Measurements from ENCODE around the gene CCDC34.

The CCDC34 gene

DNA sequence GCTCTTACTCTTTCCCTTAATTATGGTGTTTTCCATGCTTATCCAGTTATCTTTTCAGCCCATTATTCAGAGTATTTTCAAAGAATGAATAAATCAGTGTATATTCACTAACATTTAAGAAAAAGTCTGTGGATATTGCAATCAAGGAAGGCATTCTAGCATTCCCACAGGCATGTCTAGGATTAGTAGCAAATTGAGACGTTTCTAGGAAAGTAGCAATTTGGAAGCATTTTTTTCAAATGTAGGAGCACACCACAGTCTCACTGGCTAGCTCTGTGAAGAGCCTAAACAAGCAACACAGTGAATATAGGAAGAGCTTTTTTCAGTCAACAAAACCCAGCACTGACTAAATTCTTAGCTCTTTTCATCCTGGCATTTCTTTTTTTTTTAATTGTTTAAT, 65.4 kb downstream of the CCDC34 start:
- no peak for TF ChIP-seq TAF1 (IDR thresholded peaks at IDR 0.05; ENCODE audit: borderline replicate concordance, insufficient read depth, low read length)
- TF ChIP-seq, protein P1, sequence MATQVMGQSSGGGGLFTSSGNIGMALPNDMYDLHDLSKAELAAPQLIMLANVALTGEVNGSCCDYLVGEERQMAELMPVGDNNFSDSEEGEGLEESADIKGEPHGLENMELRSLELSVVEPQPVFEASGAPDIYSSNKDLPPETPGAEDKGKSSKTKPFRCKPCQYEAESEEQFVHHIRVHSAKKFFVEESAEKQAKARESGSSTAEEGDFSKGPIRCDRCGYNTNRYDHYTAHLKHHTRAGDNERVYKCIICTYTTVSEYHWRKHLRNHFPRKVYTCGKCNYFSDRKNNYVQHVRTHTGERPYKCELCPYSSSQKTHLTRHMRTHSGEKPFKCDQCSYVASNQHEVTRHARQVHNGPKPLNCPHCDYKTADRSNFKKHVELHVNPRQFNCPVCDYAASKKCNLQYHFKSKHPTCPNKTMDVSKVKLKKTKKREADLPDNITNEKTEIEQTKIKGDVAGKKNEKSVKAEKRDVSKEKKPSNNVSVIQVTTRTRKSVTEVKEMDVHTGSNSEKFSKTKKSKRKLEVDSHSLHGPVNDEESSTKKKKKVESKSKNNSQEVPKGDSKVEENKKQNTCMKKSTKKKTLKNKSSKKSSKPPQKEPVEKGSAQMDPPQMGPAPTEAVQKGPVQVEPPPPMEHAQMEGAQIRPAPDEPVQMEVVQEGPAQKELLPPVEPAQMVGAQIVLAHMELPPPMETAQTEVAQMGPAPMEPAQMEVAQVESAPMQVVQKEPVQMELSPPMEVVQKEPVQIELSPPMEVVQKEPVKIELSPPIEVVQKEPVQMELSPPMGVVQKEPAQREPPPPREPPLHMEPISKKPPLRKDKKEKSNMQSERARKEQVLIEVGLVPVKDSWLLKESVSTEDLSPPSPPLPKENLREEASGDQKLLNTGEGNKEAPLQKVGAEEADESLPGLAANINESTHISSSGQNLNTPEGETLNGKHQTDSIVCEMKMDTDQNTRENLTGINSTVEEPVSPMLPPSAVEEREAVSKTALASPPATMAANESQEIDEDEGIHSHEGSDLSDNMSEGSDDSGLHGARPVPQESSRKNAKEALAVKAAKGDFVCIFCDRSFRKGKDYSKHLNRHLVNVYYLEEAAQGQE (IDR thresholded peaks at IDR 0.05; ENCODE audit: insufficient read depth in 1 of 2, low read depth in 2 of 2, low read length in 2 of 2) = no peak
- no peak for TF ChIP-seq POLR2AphosphoS5 (IDR thresholded peaks at IDR 0.05; ENCODE audit: low read depth, low read length)
- TF ChIP-seq SIN3A (IDR thresholded peaks at IDR 0.05; ENCODE audit: borderline replicate concordance, insufficient read depth, low read length) = no peak
- TF ChIP-seq FOXP2 (optimal IDR thresholded peaks at IDR 0.05; ENCODE audit: borderline replicate concordance, extremely low read depth, extremely low read length, insufficient read depth) = no peak

DNA sequence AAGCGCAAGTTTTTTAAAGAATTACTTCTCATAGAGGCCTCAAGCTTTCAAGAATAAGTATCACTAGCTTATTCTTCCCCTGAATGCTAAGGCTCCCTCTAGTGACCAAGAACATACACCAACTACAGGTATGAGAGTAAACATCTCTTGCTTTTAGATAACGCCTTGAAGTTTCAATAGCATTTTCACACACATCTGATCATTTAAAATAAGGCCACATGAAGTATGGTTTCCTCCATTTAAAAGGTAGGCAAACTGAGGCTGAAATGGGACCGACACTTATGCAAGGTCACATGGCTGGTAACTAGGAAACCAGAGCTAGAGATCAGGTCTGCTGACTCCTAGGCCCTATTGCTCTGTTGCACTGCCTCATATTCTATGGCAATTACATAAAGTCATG, 66.5 kb downstream of the CCDC34 start:
- TF ChIP-seq SIN3A (IDR thresholded peaks at IDR 0.05; ENCODE audit: borderline replicate concordance, insufficient read depth, low read length) (no peak), TAF1 (IDR thresholded peaks at IDR 0.05; ENCODE audit: borderline replicate concordance, insufficient read depth, low read length) (no peak), FOXP2 (optimal IDR thresholded peaks at IDR 0.05; ENCODE audit: borderline replicate concordance, extremely low read depth, extremely low read length, insufficient read depth) (no peak), POLR2AphosphoS5 (IDR thresholded peaks at IDR 0.05; ENCODE audit: low read depth, low read length) (no peak)
- TF ChIP-seq, protein P1 (IDR thresholded peaks at IDR 0.05; ENCODE audit: insufficient read depth in 1 of 2, low read depth in 2 of 2, low read length in 2 of 2) = no peak

DNA sequence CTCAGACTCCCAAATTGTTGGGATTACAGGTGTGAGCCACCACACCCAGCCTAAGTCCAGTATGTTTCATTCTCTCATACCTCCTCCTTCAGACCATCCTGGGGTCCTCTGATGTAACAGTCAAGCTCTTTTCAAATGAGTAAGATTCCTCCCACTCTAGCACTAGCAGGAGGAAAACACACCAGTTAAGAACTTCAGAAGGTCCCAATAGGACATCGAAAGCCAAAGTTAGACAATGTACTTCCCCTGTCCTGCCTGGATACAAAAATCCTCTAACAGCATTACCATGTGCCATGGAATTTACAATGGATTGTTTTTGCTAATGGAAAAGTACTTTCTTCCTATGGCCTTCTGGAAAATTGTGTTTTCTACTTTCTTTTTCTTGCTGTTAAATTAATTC, 67.1 kb downstream of the CCDC34 start:
- TF ChIP-seq, protein P1 (IDR thresholded peaks at IDR 0.05; ENCODE audit: insufficient read depth in 1 of 2, low read depth in 2 of 2, low read length in 2 of 2) = no peak
- no peak for TF ChIP-seq POLR2AphosphoS5 (IDR thresholded peaks at IDR 0.05; ENCODE audit: low read depth, low read length)
- no peak for TF ChIP-seq SIN3A (IDR thresholded peaks at IDR 0.05; ENCODE audit: borderline replicate concordance, insufficient read depth, low read length)
- no peak for TF ChIP-seq FOXP2 (optimal IDR thresholded peaks at IDR 0.05; ENCODE audit: borderline replicate concordance, extremely low read depth, extremely low read length, insufficient read depth)
- no peak for TF ChIP-seq TAF1 (IDR thresholded peaks at IDR 0.05; ENCODE audit: borderline replicate concordance, insufficient read depth, low read length)

DNA sequence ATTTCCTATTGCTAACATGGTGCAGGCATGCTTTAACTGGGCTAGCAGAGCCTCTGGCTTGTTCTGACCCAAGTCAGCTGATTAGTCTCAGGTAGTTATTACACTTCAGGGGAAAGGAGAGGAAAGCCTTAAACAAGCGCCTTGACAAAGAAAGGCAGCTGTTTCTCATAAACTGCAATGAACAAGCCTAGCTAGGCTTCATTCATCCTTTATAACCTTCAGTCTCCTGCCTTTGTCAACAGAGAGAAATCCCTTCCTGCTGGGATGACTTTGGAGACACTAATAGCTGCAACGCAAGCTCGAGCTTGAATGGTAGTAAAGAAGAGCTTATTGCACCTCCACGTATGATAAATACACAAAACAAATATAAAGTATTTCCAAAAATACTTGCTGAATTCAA, 68.4 kb downstream of the CCDC34 start:
- TF ChIP-seq TAF1 (IDR thresholded peaks at IDR 0.05; ENCODE audit: borderline replicate concordance, insufficient read depth, low read length) (no peak), SIN3A (IDR thresholded peaks at IDR 0.05; ENCODE audit: borderline replicate concordance, insufficient read depth, low read length) (no peak; the same call in 1 of the 2 replicates), FOXP2 (optimal IDR thresholded peaks at IDR 0.05; ENCODE audit: borderline replicate concordance, extremely low read depth, extremely low read length, insufficient read depth) (no peak), POLR2AphosphoS5 (IDR thresholded peaks at IDR 0.05; ENCODE audit: low read depth, low read length) (no peak; the same call in 1 of the 2 replicates)
- TF ChIP-seq, protein P1 (IDR thresholded peaks at IDR 0.05; ENCODE audit: insufficient read depth in 1 of 2, low read depth in 2 of 2, low read length in 2 of 2) = no peak
